NOMO-1 treated with DMSO at 0.1 percent for 48 hours (cell line): ENCODE measurements around the gene CSPG5.

Experiments
- DNase-seq: peaks from one replicate; lab custom pipeline; 2025; ENCODE audit not compliant: unreplicated experiment; lab: John Stamatoyannopoulos, UW

The CSPG5 gene

DNA sequence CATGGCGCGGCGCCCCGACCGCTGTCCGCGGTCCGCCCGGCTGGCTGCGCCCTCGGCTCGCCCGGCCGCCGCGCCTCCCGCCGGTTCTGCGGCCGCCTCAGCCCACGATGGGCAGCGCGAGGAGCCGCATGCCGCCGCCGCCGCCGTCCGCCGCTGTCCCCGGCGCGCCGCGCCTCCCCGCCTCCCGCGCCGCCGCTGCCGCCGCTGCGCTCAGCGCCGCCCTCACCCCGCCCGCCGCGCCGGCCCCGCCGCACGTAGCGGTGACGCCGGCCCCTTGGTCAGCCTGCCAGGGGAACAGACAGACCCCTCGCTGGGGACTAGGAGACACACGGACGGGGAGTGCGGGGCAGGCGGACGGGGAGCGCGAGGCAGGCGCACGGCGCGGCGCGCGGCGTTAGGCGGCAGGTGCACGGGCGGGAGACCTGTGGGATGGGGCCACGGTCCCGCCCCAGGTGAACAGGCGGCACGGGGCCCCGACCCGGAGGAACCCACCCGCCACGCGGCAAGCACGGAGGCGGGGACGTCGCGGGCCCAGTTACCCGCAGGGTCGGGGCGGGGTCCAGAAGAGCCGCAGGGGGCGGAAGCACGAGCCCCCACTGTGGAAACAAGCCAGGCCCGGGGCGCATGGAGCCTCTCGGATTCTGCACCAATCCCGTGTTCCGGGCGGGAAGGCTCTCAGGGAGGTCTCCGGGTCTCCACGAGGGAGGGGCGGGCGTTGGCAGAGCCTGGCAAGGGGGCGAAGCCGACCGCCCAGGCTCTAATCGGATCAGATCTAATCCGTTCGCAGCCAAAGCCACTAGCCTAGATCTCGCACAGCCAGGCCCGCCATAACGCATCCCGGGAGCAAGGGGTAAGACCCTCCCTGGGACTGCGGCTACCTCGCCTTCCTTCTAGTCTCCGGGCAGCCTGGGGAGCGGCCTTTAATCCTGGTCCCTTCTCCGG, at the start of gene CSPG5:
TSS of gene CSPG5 (minus strand) at position 175 of the 942 bp plus-strand sequence. CDS start at position 3, 172 bp downstream.
- no peak for DNase-seq

GRCh38 chr3:47628426-47628825, 49.8 kb upstream of the CSPG5 start:
- no peak for DNase-seq

DNA sequence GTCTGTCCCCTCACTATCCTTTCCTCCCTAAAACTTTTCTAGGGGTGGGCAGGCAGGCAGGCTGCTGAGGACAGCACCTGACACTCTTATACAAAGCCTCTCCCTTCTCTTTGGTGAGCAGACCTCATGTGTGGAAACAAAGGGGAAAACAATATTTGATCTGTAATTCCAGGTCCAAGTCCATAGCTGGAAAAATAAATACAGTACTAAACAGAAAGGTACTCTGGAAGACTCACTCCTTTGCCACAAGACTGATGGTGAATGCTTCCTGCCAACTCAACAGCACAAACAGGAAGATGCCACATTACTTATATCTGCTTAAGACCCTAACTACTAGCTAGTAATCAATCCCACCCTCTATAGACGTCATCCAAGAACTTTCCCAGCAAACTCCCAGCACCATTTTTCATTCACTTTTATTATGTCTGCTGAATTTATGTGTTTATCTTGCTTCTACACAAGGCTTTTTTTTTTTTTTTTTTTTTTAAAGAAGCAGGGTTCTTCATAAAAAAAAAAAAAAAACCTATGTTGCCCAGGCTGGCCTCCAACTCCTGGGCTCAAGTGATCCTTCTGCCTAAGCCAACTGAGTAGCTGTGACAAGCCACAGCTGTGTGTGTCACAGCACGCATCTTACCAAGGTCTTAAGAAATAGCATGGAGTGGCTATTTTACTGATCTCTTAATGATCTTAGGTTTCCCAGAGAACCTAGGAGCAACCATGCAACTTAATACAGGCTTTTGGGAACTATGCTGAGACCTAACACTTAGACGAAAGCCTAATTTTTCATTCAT, 44.2 kb upstream of the CSPG5 start:
- no peak for DNase-seq

- DNase-seq: no peak
Observed at GRCh38 chr3:47617086-47618010, 38.7 kb upstream of the CSPG5 start.

- no peak for DNase-seq
Observed at GRCh38 chr3:47614788-47615187, 36.1 kb upstream of the CSPG5 start.

DNA sequence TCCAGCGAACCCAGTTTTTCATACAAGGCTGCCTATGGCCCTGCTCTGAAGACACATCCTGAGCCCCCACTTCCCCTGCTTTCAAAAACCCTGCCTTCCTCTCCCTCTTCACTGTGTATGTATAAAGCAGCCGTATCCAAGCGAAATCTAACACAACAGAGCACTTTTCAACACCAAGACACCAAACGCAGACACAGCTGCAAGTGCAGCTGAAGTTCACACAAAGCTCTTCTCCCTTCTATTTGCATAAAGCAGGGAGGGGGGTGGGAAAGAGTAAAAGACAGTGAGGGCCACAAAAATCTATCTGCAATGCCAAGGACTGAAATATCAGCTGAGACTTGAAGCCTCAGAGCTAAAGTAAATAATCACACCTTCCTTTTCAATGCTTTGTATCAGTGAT, 35.1 kb upstream of the CSPG5 start:
- DNase-seq: no peak

GRCh38 chr3:47612879-47613278, 34.2 kb upstream of the CSPG5 start:
- DNase-seq: no peak

DNA sequence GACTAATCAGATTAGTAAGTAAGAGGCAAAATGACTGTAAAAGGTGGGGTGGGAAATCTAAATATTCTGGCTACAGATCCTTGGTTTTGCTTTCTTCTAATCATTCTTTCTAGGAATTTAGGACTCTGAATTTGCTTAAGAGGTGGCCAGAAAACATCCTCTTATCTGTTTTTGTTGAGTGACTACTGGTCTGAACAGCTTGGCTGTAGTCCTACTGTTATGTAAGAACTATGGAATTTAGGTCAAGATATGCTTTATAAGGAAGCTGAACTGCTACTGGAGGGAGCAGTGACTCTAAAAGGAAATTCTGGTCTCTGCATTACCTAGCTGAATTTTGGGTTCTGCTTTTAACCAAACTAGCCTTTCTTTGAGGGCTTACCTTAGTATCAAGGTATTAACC, 33.5 kb upstream of the CSPG5 start:
- no peak for DNase-seq

- DNase-seq: no peak
Observed at GRCh38 chr3:47611576-47611975, 32.9 kb upstream of the CSPG5 start.

DNA sequence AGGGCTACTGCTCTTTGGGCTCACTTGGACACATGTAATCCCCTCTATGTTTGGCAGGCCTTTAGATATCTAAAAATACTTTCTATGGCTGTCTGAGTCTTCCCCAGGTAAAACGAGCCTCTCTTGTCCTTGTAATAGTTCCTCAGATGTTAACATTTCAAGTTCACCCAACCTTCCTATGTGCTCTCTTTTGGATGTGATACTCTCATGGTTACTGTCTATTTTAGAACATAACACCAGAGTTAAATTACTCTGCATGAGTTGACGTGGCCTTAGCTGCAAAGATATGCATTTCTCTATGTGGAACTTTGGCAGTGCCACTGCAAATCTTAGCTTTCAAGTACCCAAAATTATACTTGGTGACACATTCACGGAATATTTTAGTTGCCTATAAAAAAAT, 31.9 kb upstream of the CSPG5 start:
- no peak for DNase-seq

DNA sequence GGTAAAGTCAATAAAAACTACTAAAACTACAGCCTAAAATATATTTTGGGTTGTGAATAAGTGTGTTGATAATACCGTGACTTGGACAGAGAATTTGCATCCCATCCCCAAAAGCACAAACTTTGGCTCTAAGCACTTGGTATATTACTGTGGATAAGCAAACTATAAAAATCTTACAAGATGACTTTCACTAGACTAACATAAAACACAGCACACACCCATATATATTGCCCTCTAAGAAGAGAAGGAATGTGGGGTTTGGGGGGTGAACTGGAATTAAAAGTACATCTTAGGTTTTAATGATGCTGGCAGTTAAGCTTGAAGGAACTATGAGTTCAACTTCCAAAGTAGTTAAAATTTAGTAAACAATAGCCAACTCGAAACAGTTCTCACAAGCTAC, 28.7 kb upstream of the CSPG5 start:
- no peak for DNase-seq

DNA sequence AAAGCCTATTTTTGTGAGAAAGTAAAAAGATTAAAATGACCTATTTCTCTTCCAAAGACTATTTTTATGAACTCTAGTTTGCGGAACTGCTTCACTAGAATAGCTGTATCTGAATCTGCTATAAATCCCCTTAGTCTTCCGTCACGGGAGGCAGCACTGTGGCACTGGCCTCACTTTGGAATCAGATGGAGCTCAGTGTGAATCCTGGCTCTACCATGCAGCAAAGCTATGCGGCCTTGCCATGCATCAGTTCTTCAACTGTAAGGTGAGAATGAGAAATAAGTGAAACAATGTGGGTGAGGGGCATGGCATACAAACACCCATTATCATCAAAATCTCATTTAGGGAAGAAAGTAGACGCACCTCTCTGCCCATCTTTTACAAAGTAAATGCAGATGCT, 27.5 kb upstream of the CSPG5 start:
- DNase-seq: no peak

DNA sequence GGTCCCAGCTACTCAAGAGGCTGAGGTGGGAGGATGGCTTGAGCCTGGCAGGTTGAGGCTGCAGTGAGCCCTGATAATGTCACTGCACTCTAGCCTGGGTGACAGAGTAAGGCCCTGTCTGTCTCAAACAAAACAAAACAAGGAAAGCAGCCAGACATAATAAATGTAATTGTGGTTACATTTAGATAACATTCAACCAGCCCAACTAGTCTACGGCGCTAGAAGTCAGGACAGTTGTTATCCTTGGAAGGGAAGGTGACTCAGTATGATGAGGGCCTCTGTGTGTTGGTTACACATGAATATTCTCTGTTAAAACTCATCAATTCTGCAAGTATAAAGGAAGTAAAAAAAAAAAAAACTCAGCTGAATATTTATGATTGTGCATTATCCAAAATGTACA, 27.0 kb upstream of the CSPG5 start:
- DNase-seq: no peak

DNA sequence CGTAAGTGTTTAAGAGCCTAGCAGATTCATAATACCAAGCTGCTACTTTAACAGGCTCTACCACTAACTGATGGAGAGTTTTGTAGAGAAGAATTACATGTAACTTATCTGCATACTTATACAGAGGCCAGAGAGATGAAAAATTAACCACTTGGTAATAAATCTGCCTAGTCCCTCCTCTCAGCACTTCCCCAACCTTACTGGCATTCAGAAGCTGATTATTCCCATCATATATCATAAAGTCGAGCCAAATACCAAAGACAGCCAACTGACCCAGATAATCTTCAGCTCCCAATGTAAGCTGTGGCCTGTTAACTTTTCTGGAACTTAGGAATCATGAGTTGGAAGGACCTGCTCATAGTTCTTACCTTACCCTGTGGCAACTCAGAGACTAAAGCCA, 25.5 kb upstream of the CSPG5 start:
- DNase-seq: no peak

- DNase-seq: no peak
Observed at GRCh38 chr3:47603332-47603731, 24.7 kb upstream of the CSPG5 start.

GRCh38 chr3:47601281-47601680, 22.6 kb upstream of the CSPG5 start:
- DNase-seq: no peak

DNA sequence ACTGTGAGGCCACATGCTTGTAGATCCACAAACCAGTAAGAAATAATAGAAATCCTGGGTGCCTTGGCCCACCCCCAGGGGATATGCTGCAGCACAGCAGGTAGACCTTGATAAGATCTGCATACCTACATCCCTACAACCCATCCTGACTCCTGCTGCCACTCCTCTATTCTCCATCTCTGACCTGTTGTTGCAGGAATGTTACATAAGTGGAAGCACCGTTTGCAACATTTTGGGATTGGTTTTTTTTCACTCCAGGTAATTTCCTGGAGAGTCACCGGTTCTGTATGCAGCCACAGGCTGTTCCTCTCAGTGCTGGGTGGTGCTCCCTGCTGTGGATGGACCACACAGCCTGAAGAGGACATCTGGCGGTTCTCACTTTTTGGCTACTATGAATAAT, 16.1 kb upstream of the CSPG5 start:
- no peak for DNase-seq

DNA sequence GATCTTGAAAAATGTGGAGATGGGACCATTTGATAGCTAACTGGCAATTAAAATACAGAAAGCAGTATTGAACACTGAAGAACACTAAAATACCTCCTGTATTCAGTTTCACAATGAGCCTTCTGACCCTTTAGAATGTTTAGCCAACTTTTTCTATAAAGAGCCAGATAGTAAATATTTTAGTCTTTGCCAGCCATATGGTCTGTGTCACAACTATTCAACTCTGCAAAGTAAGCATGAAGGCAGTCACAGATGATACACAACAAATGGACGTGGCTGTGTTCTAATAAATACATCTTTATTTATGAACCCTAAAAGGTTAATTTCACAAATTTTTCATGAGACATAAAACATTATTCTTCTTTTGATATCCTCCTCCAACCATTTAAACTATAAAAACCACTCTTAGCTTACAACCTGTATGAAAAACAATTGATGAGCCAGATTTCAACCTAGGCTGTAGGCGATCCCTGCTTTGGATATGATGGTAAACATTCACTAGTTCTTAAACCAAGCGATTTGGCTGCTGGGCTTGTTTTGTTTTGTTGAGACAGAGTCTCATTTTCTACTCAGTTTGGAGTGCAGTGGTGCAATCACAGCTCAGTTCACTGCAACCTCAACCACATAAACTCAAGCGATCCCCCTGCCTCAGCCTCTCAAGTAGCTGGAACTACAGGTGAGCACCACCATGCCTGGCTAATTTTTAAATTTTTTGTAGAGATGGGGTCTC, 13.6 kb upstream of the CSPG5 start:
- DNase-seq: no peak

GRCh38 chr3:47590216-47590615, 11.6 kb upstream of the CSPG5 start:
- DNase-seq: no peak

GRCh38 chr3:47588587-47588986, 9.9 kb upstream of the CSPG5 start:
- DNase-seq: no peak
